Measurements from ENCODE around the gene EXOSC9.

DNA sequence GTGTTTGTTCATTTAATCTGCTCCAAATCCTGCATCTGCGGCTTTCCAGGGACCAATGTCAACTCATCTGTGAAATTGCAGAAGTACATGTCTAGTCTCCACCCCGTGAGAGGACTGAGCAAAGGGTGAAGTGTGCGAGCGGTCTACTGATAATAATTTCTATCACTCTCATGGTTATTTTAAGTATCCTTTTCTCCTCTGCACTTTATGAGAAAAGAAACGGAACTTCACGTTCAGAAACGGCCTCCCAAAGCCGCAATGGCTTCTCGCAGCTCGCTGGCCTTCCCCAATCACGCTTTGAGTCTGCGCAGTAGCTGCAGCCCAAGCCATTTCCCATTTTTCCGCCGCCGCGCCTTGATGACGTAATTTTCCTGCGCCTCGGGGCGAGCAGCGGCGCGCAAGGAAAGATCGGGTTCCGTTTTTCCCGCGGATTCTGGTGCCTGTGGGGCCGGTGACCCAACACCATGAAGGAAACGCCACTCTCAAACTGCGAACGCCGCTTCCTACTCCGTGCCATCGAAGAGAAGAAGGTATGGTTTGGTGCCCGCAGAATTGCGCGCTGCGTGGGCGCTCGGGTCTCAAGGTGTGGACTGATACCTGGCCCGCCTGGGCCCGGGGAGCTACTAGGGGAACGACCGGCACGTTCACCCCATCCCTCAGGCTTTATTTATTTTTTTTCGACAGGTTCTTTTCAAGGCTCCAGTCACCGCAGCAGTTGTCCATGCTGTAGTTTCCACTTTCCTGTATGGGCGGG is at the start of gene EXOSC9:
- TF ChIP-seq, protein P1, sequence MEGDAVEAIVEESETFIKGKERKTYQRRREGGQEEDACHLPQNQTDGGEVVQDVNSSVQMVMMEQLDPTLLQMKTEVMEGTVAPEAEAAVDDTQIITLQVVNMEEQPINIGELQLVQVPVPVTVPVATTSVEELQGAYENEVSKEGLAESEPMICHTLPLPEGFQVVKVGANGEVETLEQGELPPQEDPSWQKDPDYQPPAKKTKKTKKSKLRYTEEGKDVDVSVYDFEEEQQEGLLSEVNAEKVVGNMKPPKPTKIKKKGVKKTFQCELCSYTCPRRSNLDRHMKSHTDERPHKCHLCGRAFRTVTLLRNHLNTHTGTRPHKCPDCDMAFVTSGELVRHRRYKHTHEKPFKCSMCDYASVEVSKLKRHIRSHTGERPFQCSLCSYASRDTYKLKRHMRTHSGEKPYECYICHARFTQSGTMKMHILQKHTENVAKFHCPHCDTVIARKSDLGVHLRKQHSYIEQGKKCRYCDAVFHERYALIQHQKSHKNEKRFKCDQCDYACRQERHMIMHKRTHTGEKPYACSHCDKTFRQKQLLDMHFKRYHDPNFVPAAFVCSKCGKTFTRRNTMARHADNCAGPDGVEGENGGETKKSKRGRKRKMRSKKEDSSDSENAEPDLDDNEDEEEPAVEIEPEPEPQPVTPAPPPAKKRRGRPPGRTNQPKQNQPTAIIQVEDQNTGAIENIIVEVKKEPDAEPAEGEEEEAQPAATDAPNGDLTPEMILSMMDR (IDR thresholded peaks at IDR 0.05): peak in 1 of 3 experiments; percentile 23
- TF ChIP-seq POLR2A (IDR thresholded peaks at IDR 0.05; ENCODE audit: low read depth): no peak
- no peak for TF ChIP-seq EP300 (IDR thresholded peaks at IDR 0.05)

Measured in esophagus muscularis mucosa (tissue), 4 donors.